ENCODE measurements around the gene NEUROG2. TPM values are rescaled to one million over a fixed set of nuclear protein-coding genes. Genes with fewer than 3 reads are reported as not detected.

NEUROG2 gene
- total and polyA plus RNA-seq, 2 of the 8 experiments (the other 6 are each of a cell fraction or from before 2014, with no cell fraction given): 0.03 TPM; not detected in 1

DNA sequence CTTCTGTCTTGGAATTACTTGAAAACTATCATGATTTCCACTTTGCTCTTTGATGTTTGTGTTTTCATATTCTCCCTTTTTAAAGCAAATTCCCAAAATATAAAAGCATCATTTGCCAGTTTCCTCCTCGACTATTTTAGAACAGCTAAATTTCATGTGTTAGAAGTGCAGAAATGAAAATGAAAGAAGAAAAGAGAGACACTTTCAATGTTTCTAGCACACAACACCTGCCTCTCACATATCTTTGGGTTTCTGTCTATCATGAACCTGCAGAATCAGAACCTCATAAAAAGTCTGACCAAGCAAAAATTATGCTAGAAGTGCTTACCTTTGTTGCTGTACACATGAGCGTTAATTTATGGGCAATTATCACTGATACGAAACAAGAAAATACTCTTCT, 1.9 kb upstream of the NEUROG2 start (continued):
- TF ChIP-seq, protein P1, sequence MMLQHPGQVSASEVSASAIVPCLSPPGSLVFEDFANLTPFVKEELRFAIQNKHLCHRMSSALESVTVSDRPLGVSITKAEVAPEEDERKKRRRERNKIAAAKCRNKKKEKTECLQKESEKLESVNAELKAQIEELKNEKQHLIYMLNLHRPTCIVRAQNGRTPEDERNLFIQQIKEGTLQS (IDR thresholded peaks at IDR 0.05; ENCODE audit: insufficient read depth, low read depth, low read length): no peak
- TF ChIP-seq SRF (IDR thresholded peaks at IDR 0.05; ENCODE audit: low read depth, low read length): no peak
- TF ChIP-seq, protein P2, sequence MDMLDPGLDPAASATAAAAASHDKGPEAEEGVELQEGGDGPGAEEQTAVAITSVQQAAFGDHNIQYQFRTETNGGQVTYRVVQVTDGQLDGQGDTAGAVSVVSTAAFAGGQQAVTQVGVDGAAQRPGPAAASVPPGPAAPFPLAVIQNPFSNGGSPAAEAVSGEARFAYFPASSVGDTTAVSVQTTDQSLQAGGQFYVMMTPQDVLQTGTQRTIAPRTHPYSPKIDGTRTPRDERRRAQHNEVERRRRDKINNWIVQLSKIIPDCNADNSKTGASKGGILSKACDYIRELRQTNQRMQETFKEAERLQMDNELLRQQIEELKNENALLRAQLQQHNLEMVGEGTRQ (IDR thresholded peaks at IDR 0.05; ENCODE audit: low read length): no peak

All from H1 (cell line).